Measurements from ENCODE around the gene SACS.

SACS gene

DNA sequence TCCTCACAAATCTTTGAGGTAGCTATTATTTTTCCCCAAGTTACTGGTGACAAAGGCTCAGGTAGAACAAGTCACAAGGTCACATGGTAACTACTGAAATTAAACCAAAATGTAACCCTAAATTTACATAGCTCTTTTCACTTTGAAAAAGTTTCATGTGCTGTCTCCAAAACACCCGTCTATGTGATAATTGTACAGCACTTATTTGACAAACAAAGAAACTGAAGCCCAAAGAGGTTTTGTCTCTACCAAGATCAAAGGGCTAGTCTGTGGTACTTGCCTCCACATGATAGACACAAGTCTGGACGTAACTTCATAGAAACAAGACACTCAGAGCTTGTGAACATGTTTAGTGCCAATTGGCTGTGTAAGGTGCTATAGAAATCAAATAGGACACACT lies 108.3 kb downstream of the SACS start:
- Histone ChIP-seq H4K20me1 (ENCODE audit: control insufficient read depth, insufficient read depth, low read depth, low read length) (no peaks in the 10 kb centered on the region), H3K9me3 (ENCODE audit: control insufficient read depth, insufficient read depth, low read length) (no peaks in the 10 kb centered on the region), H3K27ac (ENCODE audit: low read depth, low read length) (no peak overlapping the region), H3K4me1 (ENCODE audit: control insufficient read depth, low read length) (no peaks in the 10 kb centered on the region), H3K79me2 (ENCODE audit: control insufficient read depth, low read length) (no peaks in the 10 kb centered on the region), H3K9me2 (replicated peaks; ENCODE audit: control insufficient read depth, low read length) (no peaks in the 10 kb centered on the region), H3K27me3 (ENCODE audit: control insufficient read depth, low read length) (0 out of 2 replicates have a peak, but pooled peaks cover 3% of the 10 kb centered on the region), H3F3A (ENCODE audit: control insufficient read depth, insufficient read depth) (no peaks in the 10 kb centered on the region), H3K4me2 (ENCODE audit: low read length) (no peak overlapping the region), H3K36me3 (ENCODE audit: control insufficient read depth, low read length) (no peaks in the 10 kb centered on the region), H3K4me3 (ENCODE audit: low read length) (no peak overlapping the region)
- TF ChIP-seq EZH2phosphoT487 (IDR thresholded peaks at IDR 0.05; ENCODE audit: borderline replicate concordance, low read length) (no peak), CTCF (IDR thresholded peaks at IDR 0.05; ENCODE audit: low read depth, low read length, poor library complexity, severe bottlenecking) (no peak)

DNA sequence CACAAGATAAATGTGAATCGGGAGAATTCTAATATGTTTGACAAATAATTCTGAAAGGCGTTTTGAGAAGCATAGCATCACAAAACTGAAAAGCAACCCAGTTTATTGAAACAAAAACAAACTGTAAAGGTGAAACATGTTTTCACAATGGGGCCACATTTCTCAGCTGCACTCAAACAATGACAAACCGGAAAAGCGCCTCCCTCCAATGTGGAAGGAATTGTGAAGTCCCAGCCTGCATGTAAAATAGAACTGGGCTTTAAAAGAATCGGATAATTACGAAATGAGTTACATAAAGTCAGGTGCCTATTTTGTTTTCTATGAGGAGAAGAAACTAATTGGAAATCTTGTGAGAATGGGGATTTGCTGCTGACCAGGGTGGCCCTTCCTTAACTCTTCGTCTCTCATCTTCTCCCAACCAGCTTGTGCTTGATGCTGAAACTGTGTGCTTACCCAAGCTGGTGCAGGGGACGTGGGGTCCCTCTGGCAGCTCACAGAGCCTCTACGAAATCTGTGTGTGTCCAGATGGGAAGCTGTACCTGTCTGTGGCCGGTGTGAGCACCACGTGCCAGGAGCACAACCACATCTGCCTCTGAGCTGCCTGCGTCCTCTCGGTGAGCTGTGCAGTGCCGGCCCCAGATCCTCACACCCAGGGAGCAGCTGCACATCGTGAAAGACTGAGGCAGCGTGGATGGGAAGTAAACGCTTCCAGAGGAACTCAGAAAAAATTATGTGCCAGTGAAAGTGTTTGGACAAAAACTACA lies 109.4 kb downstream of the SACS start:
- 0 out of 2 replicates have a peak, but pooled peaks cover 3% of the 10 kb centered on the region for H3K27me3 ChIP-seq (ENCODE audit: control insufficient read depth, low read length)
- no peak overlapping the region for H3K4me2 ChIP-seq (ENCODE audit: low read length)
- no peaks in the 10 kb centered on the region for H3K36me3 ChIP-seq (ENCODE audit: control insufficient read depth, low read length)
- no peaks in the 10 kb centered on the region for H4K20me1 ChIP-seq (ENCODE audit: control insufficient read depth, insufficient read depth, low read depth, low read length)
- no peak overlapping the region for H3K4me3 ChIP-seq (ENCODE audit: low read length)
- H3F3A ChIP-seq (ENCODE audit: control insufficient read depth, insufficient read depth) = no peaks in the 10 kb centered on the region
- H3K79me2 ChIP-seq (ENCODE audit: control insufficient read depth, low read length) = no peaks in the 10 kb centered on the region
- H3K9me2 ChIP-seq (replicated peaks; ENCODE audit: control insufficient read depth, low read length) = no peaks in the 10 kb centered on the region
- H3K27ac ChIP-seq (ENCODE audit: low read depth, low read length) = no peak overlapping the region
- H3K4me1 ChIP-seq (ENCODE audit: control insufficient read depth, low read length) = no peaks in the 10 kb centered on the region
- H3K9me3 ChIP-seq (ENCODE audit: control insufficient read depth, insufficient read depth, low read length) = no peaks in the 10 kb centered on the region
- TF ChIP-seq CTCF (IDR thresholded peaks at IDR 0.05; ENCODE audit: low read depth, low read length, poor library complexity, severe bottlenecking) (no peak), EZH2phosphoT487 (IDR thresholded peaks at IDR 0.05; ENCODE audit: borderline replicate concordance, low read length) (no peak)

GRCh38 chr13:23322353-23323336 lies 110.9 kb downstream of the SACS start:
- H3K27ac ChIP-seq (ENCODE audit: low read depth, low read length) = no peak overlapping the region
- H3K4me2 ChIP-seq (ENCODE audit: low read length) = no peak overlapping the region
- H3F3A ChIP-seq (ENCODE audit: control insufficient read depth, insufficient read depth) = no peaks in the 10 kb centered on the region
- H3K9me2 ChIP-seq (replicated peaks; ENCODE audit: control insufficient read depth, low read length) = no peaks in the 10 kb centered on the region
- H3K27me3 ChIP-seq (ENCODE audit: control insufficient read depth, low read length) = 0 out of 2 replicates have a peak, but pooled peaks cover 3% of the 10 kb centered on the region
- H3K36me3 ChIP-seq (ENCODE audit: control insufficient read depth, low read length) = no peaks in the 10 kb centered on the region
- H3K4me3 ChIP-seq (ENCODE audit: low read length) = no peak overlapping the region
- H3K4me1 ChIP-seq (ENCODE audit: control insufficient read depth, low read length) = no peaks in the 10 kb centered on the region
- H3K79me2 ChIP-seq (ENCODE audit: control insufficient read depth, low read length) = no peaks in the 10 kb centered on the region
- TF ChIP-seq CTCF (IDR thresholded peaks at IDR 0.05; ENCODE audit: low read depth, low read length, poor library complexity, severe bottlenecking) (no peak), EZH2phosphoT487 (IDR thresholded peaks at IDR 0.05; ENCODE audit: borderline replicate concordance, low read length) (no peak)
- no peaks in the 10 kb centered on the region for H4K20me1 ChIP-seq (ENCODE audit: control insufficient read depth, insufficient read depth, low read depth, low read length)
- no peaks in the 10 kb centered on the region for H3K9me3 ChIP-seq (ENCODE audit: control insufficient read depth, insufficient read depth, low read length)
